ENCODE measurements around the gene EGF.

The EGF gene

GRCh38 chr4:109952612-109953011 is 39.9 kb downstream of the EGF start:
- CTCF ChIA-PET, result interaction anchor here (1.1 to 1.5 kb wide), 2 partner anchors 10 to 13 kb away, joined by 3 to 4 read pairs; no protein-coding TSS in a partner anchor
- POLR2A ChIA-PET, result no interaction called here
- TF ChIP-seq CTCF (IDR thresholded peaks at IDR 0.05; ENCODE audit: control extremely low read depth, extremely low read depth, low read depth, missing control alignments), result no peak
- no peak for DNase-seq (ENCODE audit: extremely low spot score)

GRCh38 chr4:109953556-109953955 is 40.9 kb downstream of the EGF start:
- POLR2A ChIA-PET, result no interaction called here
- DNase-seq (ENCODE audit: extremely low spot score), result no peak
- CTCF ChIA-PET, result interaction anchor here (1.1 to 1.5 kb wide), 2 partner anchors 11 to 14 kb away, joined by 3 to 4 read pairs; no protein-coding TSS in a partner anchor
- TF ChIP-seq CTCF (IDR thresholded peaks at IDR 0.05; ENCODE audit: control extremely low read depth, extremely low read depth, low read depth, missing control alignments), result no peak

- no peak for DNase-seq (ENCODE audit: extremely low spot score)
- CTCF ChIA-PET, result interaction anchor here (1.4 kb wide), 1 partner anchor 23 kb away, joined by 3 read pairs; no protein-coding TSS in a partner anchor
- no peak for TF ChIP-seq CTCF (IDR thresholded peaks at IDR 0.05; ENCODE audit: control extremely low read depth, extremely low read depth, low read depth, missing control alignments)
- POLR2A ChIA-PET, result no interaction called here
Observed at GRCh38 chr4:109955146-109955545, 42.5 kb downstream of the EGF start.

GRCh38 chr4:109957227-109957626 is 44.5 kb downstream of the EGF start:
- ChIA-PET CTCF (no interaction called here), POLR2A (no interaction called here)

GRCh38 chr4:109959195-109959594 is 46.5 kb downstream of the EGF start:
- CTCF ChIA-PET, result interaction anchor here (0.9 to 1.1 kb wide), 2 partner anchors 9 to 11 kb away, joined by 3 read pairs; no protein-coding TSS in a partner anchor
- no peak for DNase-seq (ENCODE audit: extremely low spot score)
- POLR2A ChIA-PET, result no interaction called here
- TF ChIP-seq CTCF (IDR thresholded peaks at IDR 0.05; ENCODE audit: control extremely low read depth, extremely low read depth, low read depth, missing control alignments), result no peak

More at GRCh38 chr4:109957227-109957626, 44.5 kb downstream of the EGF start:
- no peak for TF ChIP-seq CTCF (IDR thresholded peaks at IDR 0.05; ENCODE audit: control extremely low read depth, extremely low read depth, low read depth, missing control alignments)
- no peak for DNase-seq (ENCODE audit: extremely low spot score)

- POLR2A ChIA-PET, result no interaction called here
- CTCF ChIA-PET, result interaction anchor here (1.5 kb wide), 1 partner anchor 555 kb away, joined by 4 read pairs; no protein-coding TSS in a partner anchor
- TF ChIP-seq CTCF (IDR thresholded peaks at IDR 0.05; ENCODE audit: control extremely low read depth, extremely low read depth, low read depth, missing control alignments), result no peak
- DNase-seq (ENCODE audit: extremely low spot score), result no peak
Observed at GRCh38 chr4:109962401-109962800, 49.7 kb downstream of the EGF start.
